Large intestine (tissue), 3 donors: ENCODE results near the gene EFL1. TPM values are rescaled to one million over a fixed set of nuclear protein-coding genes. Genes with fewer than 3 reads are reported as not detected.

Source experiments
- DNase-seq, 2 donors: peaks; one replicate each; pipeline versions ENCODE4 v3.0.0 to v3.0.0-alpha.2; 2013
- H3K27ac ChIP-seq: one replicate; pipeline ENCODE4 v1.5.1; 2013; ENCODE audit warnings: low read length
- H3K27me3 ChIP-seq: 2 replicates; pipeline ENCODE4 v1.6.1; 2013; ENCODE audit warnings: low read length; ENCODE audit not compliant: control insufficient read depth, insufficient read depth
- H3K36me3 ChIP-seq: 2 replicates; pipeline ENCODE4 v1.6.1; 2013; ENCODE audit warnings: low read length; ENCODE audit not compliant: control insufficient read depth, insufficient read depth
- H3K4me1 ChIP-seq: one replicate; pipeline ENCODE4 v1.6.1; 2013; ENCODE audit warnings: low read length; ENCODE audit not compliant: control insufficient read depth, insufficient read depth
- H3K4me3 ChIP-seq: one replicate; pipeline ENCODE4 v1.5.1; 2013; ENCODE audit warnings: low read length
- H3K9me3 ChIP-seq: one replicate; pipeline ENCODE4 v1.6.1; 2013; ENCODE audit warnings: mild to moderate bottlenecking, low read depth, low read length, moderate library complexity; ENCODE audit not compliant: control insufficient read depth
- WGBS: methylation state at CpG from one replicate; pipeline ENCODE4 v1.1.5; 2013; ENCODE audit warnings: low lambda C conversion rate; ENCODE audit not compliant: insufficient coverage; 5-methylcytosine and 5-hydroxymethylcytosine counted together
- polyA plus RNA-seq: library from polyadenylated mRNA; unstranded; fragments of 120-200 nt; gene quantifications from one replicate; pipeline ENCODE4 v1.2.1, GENCODE V29; 2013

EFL1 gene
- polyA plus RNA-seq, 1 donor: 23.9 TPM

DNA sequence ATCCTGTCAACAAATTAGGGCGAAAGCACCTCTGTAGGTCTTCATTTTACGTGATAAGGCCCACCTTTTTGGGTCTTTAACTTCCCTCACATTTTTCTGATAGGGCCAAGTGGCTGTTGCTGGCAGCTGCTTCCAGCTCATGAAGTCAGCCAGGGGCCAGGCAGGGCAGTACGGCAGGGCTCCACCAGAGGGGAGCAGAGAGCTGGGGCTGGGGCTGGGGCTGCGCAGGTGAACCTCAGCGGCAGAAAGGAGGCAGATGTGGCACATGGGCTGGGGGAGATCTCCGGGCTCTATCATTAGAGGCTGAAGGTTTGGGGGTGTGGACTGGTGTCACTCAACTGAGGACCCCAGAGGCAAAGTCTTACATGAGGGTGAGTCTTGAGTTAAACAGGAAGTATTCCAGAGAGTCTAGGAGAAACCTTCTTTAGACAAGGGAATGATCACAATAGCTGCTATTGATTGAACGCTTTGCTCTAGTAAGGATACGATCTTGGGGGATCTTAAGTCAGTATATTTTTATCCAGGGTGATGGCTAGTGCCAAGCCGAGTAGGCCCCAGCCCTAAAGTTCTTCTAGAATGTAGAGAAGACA is 153.9 kb downstream of the EFL1 start:
- no peaks in the 10 kb centered on the region for H3K9me3 ChIP-seq
- peak; percentile 21 to 40 for DNase-seq
- no peaks in the 10 kb centered on the region for H3K27me3 ChIP-seq
- WGBS: 100% methylated on average over 1 of the region's 9 CpGs
- H3K36me3 ChIP-seq: no peaks in the 10 kb centered on the region
- H3K27ac ChIP-seq: no peak overlapping the region
- no peaks in the 10 kb centered on the region for H3K4me1 ChIP-seq
- no peak overlapping the region for H3K4me3 ChIP-seq

DNA sequence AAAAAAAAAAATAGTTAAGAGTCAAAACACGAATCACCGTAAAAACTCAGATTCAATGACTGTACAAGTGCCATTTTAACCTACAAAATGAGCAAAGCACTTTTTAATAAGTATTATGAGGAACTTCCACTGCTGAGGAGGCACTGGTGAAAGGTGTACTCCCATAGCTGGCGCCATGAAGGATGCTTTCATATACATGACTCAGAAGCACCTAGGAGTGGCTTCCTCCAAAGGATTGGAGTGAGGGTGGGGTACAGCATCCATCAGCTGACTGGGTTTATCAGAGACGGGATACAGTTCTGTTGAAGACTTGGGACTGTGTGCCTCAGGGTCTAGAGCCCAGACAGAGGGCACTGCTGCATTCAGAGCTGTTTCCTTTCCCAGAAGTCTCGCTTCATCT is 155.9 kb downstream of the EFL1 start:
- DNase-seq: no peak
- Histone ChIP-seq H3K27ac (no peak overlapping the region), H3K27me3 (no peaks in the 10 kb centered on the region), H3K9me3 (no peaks in the 10 kb centered on the region), H3K4me3 (no peak overlapping the region), H3K4me1 (no peaks in the 10 kb centered on the region), H3K36me3 (no peaks in the 10 kb centered on the region)
- WGBS: no CpG with 5 or more reads among the region's 5 CpGs

DNA sequence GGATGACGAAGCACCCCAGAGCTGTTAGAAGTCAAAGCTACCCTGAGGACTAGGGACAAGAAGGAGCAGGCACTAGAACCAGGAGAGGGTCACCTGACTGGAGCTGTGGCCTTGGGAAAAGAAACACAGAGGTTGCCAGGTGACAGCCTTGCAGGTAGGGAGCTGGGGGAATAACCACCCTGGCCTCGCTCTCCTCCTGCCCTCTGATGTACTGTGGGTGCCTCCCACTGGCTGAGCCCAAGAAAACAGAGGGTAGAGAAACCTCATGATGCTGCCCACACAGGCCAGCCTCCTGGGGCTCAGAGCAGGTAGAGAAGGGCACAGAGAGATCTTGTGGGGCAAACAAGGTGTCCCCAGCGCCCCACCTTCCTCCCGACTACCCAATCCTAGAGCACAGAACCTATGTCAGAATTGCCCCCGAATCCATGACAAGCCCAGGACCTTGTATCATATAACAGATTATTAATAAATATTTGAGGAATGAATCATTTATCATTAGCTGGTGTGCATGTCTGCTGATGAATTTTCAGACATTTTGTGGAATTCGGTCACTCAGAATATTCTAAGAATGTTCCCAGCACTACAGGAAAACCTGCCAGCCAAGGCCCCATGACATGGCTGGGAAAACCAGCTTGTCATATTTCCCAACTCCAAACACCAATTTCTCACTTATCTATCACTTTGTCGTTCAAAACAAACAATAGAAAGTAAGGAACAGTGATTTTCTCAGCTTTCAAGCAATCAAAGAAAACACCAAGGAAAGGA is 156.9 kb downstream of the EFL1 start:
- H3K36me3 ChIP-seq: no peaks in the 10 kb centered on the region
- no peaks in the 10 kb centered on the region for H3K4me1 ChIP-seq
- no peak overlapping the region for H3K4me3 ChIP-seq
- H3K27me3 ChIP-seq: peaks cover 4% of the 10 kb centered on the region
- WGBS: 17% methylated on average over 1 of the region's 7 CpGs
- DNase-seq: peak; percentile 40 to 59
- no peaks in the 10 kb centered on the region for H3K9me3 ChIP-seq
- no peak overlapping the region for H3K27ac ChIP-seq

DNA sequence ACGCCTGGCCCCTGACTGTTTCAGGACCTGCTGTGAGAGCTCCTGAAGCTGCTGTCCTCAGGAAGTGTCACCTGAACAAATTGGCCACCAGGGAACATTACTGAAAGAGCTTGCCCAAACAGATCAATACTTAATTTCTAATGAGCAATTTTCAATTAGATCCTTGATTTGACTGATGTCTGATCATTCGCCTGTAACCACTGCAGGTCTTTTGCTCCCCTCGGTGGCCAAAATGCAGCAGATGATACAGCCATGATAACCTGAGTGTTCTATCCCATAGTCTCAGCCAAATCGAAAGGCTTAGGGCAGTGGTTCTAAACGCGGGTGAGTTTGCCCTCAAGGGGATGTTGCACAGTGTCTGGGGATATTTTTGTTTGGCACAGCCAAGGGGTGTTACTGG is 159.1 kb downstream of the EFL1 start:
- H3K4me3 ChIP-seq: no peak overlapping the region
- no peak overlapping the region for H3K27ac ChIP-seq
- H3K27me3 ChIP-seq: peaks cover 4% of the 10 kb centered on the region
- no CpG with 5 or more reads among the region's 6 CpGs for WGBS
- no peaks in the 10 kb centered on the region for H3K9me3 ChIP-seq
- H3K36me3 ChIP-seq: no peaks in the 10 kb centered on the region
- no peak for DNase-seq
- H3K4me1 ChIP-seq: no peaks in the 10 kb centered on the region

DNA sequence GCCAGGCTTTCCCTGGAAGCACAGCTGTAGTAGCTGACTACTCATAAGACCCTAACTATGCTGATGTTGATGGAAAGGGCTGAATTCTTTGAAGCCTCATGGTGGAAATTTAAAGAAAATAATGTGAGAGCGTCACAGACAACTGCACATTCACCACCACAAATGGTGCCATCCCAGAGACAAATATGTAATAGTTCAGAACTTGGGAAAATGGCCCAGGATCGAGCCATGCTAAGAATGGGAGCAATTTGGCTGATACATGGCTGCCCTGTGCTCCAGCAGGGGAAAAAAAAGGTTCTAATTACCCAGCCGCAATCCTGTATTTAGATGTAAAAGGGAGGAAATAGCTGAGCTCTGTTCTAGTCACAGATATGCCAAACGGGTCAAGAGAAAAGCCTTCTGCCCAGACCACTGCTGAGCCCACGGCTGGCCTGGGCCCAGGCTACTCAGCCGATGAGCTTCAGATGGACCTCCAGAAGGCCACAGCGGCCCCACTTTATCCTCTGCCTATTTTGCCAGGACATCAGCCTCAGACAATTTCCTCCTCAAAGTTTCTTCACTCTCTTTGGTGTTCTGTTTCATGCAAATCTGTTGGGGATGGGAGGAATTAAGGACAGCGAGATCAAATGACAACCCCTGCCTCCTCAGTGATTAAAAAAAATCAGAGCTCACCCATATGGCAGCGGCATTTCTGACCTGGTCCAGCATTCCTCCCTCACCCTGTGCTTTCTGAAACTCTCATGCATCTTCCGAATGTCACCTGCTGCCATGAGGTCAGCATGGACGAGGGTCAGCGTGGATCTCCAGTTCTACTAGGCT is 162.2 kb downstream of the EFL1 start:
- no peak overlapping the region for H3K27ac ChIP-seq
- H3K36me3 ChIP-seq: no peaks in the 10 kb centered on the region
- no CpG with 5 or more reads among the region's 12 CpGs for WGBS
- no peak overlapping the region for H3K4me3 ChIP-seq
- DNase-seq: no peak
- peaks cover 4% of the 10 kb centered on the region for H3K27me3 ChIP-seq
- H3K4me1 ChIP-seq: no peaks in the 10 kb centered on the region
- no peaks in the 10 kb centered on the region for H3K9me3 ChIP-seq

DNA sequence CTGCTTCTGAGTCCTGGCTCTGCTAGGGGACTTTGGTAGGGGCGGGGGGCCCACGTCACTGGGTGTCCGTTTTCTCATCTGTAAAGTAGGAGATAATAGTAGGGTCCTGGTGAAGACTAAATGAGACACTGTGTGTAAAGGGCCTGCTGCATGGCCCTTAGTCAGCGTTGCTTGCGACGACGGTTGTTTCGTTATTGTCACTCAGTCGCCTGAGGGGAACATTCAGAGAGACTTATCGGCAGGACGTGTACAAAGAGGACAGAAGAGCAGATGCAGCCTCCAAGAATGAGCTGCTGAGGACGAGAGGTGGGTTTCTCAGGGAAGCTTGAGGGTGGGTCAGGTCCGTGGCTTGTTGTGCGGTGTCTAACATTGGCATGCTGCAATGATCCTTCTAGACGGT is 163.9 kb downstream of the EFL1 start:
- WGBS: no CpG with 5 or more reads among the region's 15 CpGs
- Histone ChIP-seq H3K36me3 (no peaks in the 10 kb centered on the region), H3K27ac (no peak overlapping the region), H3K4me1 (no peaks in the 10 kb centered on the region), H3K9me3 (no peaks in the 10 kb centered on the region), H3K4me3 (no peak overlapping the region), H3K27me3 (peaks cover 4% of the 10 kb centered on the region)
- no peak for DNase-seq

DNA sequence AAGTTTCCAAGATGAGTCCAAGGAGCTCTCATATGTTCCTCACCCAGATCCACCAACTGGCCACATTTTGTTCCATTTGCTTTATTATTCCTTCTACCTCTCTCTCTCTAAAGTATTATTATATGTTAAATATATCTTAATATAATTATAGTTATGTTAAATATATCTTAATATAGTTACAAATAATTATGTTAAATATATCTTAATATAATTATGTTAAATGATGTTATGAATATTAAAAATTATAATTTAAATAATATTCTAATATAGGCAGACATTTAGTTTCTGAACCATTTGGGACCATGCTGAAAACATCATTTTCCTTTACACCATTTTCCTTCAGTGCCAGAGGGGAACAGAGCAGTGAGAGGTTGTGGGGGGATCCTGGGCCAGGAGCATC is 166.7 kb downstream of the EFL1 start:
- DNase-seq: no peak
- Histone ChIP-seq H3K27ac (no peak overlapping the region), H3K4me3 (no peak overlapping the region), H3K9me3 (no peaks in the 10 kb centered on the region), H3K36me3 (no peaks in the 10 kb centered on the region), H3K4me1 (no peaks in the 10 kb centered on the region), H3K27me3 (peaks cover 2% of the 10 kb centered on the region)

DNA sequence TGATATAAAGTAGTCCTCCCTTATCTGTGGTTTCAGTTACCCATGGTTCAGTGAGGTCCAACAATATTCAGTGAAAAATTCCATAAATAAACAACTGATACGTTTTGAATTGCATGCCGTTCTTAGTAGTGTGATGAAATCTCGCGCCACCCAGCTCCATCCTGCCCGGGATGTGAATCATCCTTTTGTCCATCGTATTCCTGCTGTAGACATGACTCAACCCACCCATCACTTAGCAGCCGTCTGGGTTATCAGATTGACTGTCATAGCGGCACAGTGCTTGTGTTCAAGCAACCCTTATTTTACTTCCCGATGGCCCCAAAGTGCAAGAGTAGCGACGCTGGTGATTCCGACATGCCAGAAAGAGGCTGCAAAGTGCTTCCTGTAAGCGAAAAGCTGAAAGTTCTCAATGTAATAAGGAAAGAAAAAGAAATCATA is 168.7 kb downstream of the EFL1 start:
- DNase-seq: no peak
- H3K27me3 ChIP-seq: no peaks in the 10 kb centered on the region
- H3K36me3 ChIP-seq: no peaks in the 10 kb centered on the region
- H3K4me3 ChIP-seq: no peak overlapping the region
- 100% methylated on average over 1 of the region's 13 CpGs for WGBS
- no peaks in the 10 kb centered on the region for H3K9me3 ChIP-seq
- no peaks in the 10 kb centered on the region for H3K4me1 ChIP-seq
- no peak overlapping the region for H3K27ac ChIP-seq

DNA sequence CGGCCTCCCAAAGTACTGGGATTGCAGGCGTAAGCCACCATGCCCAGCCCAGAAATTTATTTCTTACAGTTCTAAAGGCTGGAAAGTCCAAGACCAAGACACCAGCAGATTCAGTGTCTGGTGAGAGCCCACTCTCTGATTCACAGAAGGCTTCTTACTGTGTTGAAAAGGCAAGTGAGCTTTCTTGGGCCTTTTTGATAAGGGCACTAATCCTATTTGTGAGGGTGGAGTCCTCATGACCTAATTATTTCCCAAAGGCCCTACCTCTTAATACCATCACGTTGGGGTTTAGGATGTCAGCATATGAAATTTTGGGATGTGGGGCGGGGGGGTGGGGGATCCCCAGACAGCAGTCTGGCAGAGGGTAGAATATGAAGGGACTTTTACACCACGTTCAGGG is 169.2 kb downstream of the EFL1 start:
- H3K36me3 ChIP-seq: no peaks in the 10 kb centered on the region
- no peaks in the 10 kb centered on the region for H3K27me3 ChIP-seq
- H3K9me3 ChIP-seq: no peaks in the 10 kb centered on the region
- H3K4me3 ChIP-seq: no peak overlapping the region
- no peak for DNase-seq
- no peaks in the 10 kb centered on the region for H3K4me1 ChIP-seq
- WGBS: no CpG with 5 or more reads among the region's 5 CpGs
- no peak overlapping the region for H3K27ac ChIP-seq

DNA sequence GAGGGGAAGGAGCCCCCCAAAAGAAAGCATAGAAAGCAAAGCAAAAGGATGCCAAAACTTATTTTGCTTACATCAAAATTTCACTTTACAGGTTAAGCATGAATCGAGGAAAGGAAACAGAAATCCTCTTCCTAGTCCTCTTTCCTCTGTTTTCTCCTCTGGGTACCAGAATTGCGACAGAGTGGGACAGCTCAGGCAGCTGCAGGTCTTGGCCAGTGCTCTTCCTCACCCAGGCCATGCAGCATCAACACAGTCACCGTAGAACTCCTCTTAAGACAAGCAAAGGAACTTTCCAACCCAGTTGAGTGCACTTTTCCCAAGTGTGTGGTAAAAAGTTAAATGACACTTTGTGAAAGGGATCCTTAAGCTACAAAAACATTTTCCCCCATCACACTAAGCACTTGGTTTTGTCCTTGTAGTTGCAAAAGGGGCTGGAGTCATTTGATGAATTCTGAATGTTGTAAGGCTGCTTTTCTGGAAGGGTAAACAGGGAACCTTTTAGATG is 170.8 kb downstream of the EFL1 start:
- Histone ChIP-seq H3K9me3 (no peaks in the 10 kb centered on the region), H3K36me3 (no peaks in the 10 kb centered on the region), H3K27me3 (no peaks in the 10 kb centered on the region), H3K27ac (no peak overlapping the region), H3K4me3 (no peak overlapping the region), H3K4me1 (no peaks in the 10 kb centered on the region)
- WGBS: no CpG with 5 or more reads among the region's 3 CpGs
- no peak for DNase-seq
